CD4-positive, alpha-beta T cell treated with Interleukin-12 subunit alpha and Interleukin-12 subunit beta, for 1 hour (primary cell): ENCODE data around the gene MYO9A.

Experiments
- DNase-seq: peaks from one replicate; pipeline ENCODE4 v3.0.0-alpha.2; 2020

MYO9A gene

DNA sequence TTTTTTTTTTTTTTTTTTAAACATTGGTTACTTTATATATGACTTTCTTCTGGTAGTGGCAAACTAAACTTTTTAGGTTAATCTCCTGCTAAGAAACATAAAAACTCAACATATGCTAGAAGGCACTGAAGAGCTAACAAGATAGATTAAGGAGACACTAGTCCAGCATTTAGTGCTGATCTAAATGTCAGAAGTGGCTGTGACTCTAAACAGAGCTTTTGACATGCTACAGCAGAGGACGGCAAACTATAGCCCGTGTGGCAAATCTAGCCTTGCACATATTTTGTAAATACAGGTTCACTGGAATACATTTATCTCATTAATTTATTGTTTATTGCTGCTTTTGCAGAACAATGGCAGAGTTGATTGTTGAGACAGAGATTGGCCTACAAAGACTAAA is 287.0 kb downstream of the MYO9A start:
- no peak for DNase-seq

GRCh38 chr15:71826196-71826595 is 291.8 kb downstream of the MYO9A start:
- no peak for DNase-seq

DNA sequence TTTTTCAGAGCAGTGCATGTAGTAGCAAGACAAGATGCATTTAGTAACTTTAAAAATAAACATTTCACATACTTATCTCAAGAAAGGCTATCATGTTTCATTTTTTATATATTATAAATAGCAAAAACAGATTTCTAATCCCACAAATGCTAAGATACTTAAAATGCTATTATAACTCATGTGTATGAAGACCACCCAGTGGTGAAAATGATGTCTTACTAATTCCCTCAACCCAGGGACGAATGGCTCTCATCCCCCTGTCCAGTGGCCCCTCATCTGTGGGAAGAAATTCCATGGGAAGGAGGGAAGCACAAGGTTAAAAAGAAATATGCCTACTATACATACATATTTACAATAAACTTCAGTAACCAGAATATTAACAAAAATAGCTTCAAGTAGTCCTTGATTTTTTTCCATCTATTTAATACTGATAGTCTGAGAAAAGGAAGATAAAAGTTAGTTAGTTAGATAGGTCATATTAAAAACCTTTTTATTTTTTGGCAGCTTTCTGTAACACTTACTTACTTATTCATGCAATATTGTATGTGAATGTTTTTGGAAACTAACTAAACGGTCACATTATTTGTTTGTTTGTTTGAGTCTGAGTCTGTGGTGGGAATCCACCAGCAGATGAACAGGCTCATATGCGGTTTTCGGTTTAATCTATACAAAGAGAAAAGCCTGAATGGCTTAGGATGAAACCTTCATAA is 292.8 kb downstream of the MYO9A start:
- DNase-seq: no peak

- DNase-seq: no peak
Measured at GRCh38 chr15:71823801-71824200, 294.1 kb downstream of the MYO9A start.

DNA sequence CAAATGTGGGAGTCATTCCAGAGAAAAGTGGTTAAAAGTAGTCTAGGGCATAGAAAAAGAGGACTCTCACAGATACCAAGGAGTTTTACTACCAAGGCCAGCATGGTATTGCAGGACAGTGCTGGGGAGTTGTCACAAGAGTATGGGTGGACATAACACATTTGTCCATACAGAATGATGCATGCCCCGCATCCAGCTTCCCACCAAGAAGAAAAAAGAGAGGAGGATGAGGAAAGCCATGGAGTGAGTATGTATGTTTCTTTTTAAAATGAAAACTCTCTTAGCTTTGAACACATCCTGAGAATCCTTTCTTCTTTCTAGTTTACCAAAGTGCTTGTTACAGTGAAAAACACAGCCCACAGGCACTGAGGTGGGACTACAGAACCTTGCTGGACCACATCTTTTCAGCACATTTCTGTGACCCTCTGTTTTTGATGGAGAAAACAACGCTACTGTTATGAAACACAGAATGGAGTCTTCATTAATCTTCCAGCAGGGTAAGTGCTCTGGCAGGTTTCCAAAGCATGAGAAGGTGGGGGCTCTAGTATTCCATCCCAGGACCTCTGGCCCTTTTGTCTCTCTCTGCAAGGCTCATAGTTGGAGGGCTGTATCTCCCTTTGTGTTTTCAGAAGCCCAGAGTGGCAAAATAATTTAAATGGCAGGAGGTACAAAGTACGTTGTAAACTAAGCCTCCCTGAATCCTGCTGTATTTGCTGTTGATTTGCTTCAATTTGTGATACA is 294.9 kb downstream of the MYO9A start:
- DNase-seq: no peak

GRCh38 chr15:71821547-71822129 is 296.3 kb downstream of the MYO9A start:
- no peak for DNase-seq

DNA sequence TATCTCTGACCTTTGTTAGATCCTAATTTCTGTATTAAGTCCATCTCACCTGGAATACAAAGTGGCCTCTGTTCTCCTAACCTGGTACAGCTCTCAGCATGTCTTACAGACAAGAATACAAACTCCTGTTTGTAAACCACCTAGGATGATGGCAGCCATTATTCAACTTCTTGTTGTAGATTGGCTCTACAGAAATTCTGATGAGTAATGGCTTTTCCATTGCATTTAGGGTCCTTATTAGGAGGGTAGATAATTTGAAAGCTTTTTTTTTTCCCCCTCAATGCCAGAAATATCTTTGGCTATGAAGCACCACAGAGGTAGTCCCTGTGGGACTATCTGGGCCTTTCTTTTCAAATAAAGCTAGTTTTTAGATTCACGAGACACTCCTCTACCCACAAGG is 297.8 kb downstream of the MYO9A start:
- DNase-seq: no peak

DNA sequence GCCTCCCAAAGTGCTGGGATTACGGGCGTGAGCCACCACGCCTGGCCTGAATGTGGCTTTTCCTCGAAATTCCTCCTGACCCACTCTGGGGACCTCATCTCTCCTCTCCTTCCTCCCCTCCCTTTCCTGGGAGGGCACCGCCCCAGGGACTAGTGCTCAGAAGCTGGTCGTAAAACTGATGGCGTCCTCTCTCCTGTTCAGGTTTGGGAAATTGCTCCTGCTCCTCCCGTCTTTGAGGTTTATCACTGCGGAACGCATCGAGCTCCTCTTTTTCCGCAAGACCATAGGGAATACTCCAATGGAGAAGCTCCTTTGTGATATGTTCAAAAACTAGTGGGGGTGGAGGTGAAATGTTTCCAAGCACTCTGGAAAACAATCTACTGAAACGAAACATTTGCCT is 300.6 kb downstream of the MYO9A start:
- no peak for DNase-seq

DNA sequence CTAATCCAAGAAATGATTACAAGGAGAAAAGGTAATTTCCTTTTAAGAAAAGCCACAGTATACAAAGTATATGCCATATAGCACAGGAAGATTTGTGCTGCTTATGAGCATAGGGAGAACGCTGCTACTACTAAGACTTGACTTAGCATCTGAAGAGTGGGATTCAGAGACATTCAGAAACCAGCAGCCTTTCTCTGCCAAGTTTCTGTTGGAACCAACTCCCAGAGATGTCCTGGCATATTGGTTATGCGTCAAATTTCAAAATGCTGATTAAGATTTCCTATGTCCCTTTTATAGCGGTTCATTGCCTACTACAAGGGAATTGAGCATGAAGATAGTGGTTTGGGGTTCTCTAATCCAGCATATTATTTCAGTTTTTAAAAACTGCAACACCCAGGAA is 302.6 kb downstream of the MYO9A start:
- DNase-seq: no peak

DNA sequence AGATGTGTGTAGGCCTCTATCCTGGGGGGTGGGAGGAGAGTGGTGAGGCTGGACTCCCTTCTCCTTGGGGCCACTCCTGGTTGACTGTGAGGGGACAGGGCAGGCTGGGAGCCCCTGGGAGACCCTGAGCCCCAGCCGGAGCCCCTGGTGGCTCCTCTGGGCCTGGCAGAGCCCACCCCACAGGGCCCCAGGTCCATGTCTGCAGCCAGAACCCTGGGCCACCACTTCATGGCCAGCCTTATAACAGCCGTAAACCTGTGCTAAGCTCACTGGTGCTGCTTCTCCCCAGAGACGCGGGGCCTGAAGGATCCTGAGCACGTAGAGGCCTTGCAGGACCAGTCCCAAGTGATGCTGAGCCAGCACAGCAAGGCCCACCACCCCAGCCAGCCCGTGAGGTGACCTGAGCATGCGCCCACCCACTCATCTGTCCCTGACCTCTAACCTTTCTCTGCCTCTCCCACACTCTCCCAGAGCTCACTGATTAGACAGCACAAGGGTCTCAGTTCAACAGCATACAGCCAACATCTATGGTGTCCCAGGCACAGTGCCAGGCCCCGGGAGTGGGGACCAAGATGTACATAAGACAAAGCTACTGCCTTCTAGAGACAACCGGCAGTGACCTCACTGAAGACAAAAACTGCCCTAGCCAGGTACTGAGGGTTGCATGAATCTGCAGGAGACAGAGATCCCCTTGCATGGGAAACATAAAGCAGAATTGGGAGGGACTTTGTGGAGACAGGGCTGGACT is 304.1 kb downstream of the MYO9A start:
- DNase-seq: no peak

DNA sequence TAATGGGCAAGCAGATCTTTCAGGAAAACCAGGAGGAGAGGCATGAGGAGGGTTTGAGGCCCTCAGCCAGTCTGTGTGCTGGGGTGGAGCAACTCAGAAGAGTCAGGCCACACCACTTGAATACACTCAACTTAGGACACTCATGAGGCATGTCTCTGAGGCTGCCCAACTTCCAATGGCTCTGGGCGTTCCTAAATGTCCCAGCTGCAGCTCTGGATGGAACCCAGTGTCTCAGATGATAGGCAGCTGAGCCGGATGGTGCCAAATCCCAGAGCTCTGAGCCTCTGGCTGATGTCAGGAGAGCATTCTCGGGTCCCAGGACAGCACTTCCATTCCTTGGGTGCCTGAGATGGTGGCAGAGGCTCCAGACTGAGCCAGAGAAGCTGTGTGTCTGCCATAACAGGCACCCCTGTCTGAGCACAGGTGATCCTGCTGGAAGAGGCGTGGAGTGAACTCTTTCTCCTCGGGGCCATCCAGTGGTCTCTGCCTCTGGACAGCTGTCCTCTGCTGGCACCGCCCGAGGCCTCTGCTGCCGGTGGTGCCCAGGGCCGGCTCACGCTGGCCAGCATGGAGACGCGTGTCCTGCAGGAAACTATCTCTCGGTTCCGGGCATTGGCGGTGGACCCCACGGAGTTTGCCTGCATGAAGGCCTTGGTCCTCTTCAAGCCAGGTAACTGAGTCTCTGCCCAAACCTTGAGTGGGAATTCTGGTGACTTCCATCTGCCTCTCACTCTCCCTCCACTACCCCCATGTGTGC is 304.8 kb downstream of the MYO9A start:
- no peak for DNase-seq

DNA sequence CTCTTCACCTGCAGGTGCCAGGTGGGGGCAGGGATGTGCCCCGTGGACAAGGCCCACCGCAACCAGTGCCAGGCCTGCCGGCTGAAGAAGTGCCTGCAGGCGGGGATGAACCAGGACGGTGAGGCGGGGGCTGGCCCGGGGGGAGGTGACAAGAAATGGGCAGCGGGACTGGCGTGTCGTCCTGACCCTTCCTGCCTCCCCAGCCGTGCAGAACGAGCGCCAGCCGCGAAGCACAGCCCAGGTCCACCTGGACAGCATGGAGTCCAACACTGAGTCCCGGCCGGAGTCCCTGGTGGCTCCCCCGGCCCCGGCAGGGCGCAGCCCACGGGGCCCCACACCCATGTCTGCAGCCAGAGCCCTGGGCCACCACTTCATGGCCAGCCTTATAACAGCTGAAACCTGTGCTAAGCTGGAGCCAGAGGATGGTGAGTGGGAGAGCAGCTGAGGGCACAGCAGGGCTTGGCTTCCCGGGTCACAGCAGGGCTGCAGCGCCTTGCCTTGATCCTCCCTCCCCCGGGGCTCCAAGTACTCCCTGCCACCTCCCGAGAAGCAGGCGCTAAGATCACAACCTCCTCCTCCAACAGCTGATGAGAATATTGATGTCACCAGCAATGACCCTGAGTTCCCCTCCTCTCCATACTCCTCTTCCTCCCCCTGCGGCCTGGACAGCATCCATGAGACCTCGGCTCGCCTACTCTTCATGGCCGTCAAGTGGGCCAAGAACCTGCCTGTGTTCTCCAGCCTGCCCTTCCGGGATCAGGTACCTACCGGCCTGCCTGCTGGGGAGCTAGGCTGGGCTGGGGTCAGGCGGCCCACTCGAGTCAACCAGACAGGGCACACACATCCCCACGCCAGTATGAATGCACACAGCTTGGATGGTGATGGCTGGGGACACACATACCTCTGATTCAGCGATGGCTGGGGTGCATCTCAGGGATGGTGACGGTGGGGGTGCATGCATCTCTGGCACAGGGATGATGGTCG is 305.9 kb downstream of the MYO9A start:
- no peak for DNase-seq

DNA sequence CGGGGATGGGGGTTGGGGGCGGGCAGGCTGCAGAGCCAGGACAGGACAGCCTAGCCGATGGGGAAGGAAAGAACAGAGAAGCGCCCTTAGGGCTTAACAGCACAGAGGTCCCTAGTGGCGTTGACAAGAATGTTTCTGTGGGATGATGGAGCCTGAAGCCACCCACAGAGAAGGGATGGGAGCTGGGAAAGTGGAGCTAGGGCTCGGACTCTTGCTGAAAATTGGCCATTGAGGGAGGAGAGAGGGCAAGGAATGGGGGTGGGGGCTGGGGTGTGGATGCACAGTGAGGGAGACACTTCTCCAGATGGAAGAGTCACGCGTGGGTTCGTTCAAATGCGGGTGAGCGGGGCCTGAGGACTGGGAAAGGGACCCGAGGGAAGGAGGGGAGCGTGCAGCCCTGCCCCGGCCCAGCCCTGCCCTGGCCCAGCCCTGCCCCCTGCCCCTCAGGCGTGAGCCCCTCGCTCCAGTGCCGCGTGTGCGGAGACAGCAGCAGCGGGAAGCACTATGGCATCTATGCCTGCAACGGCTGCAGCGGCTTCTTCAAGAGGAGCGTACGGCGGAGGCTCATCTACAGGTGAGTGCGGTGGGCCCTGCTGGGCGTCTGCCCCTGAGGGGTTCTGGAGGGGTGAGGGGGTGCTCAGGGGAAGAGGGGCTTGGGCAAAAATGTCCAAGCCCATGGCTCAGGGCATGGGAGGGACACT is 306.8 kb downstream of the MYO9A start:
- no peak for DNase-seq

- DNase-seq: no peak
Measured at GRCh38 chr15:71810256-71811035, 307.5 kb downstream of the MYO9A start, which contains the start of gene NR2E3. Gene NR2E3, plus strand, starts transcription at chr15:71810554. Its CDS starts 190 bp downstream, at chr15:71810744.

- DNase-seq: no peak
Measured at GRCh38 chr15:71809346-71809745, 308.6 kb downstream of the MYO9A start.

- DNase-seq: no peak
Measured at GRCh38 chr15:71808311-71809020, 309.5 kb downstream of the MYO9A start.

GRCh38 chr15:71807691-71808091 is 310.3 kb downstream of the MYO9A start:
- DNase-seq: no peak

- DNase-seq: no peak
Measured at GRCh38 chr15:71807125-71807629, 310.8 kb downstream of the MYO9A start.

GRCh38 chr15:71806452-71806931 is 311.5 kb downstream of the MYO9A start:
- no peak for DNase-seq
